ENCODE measurements around the gene SOX2.

Gene SOX2

DNA sequence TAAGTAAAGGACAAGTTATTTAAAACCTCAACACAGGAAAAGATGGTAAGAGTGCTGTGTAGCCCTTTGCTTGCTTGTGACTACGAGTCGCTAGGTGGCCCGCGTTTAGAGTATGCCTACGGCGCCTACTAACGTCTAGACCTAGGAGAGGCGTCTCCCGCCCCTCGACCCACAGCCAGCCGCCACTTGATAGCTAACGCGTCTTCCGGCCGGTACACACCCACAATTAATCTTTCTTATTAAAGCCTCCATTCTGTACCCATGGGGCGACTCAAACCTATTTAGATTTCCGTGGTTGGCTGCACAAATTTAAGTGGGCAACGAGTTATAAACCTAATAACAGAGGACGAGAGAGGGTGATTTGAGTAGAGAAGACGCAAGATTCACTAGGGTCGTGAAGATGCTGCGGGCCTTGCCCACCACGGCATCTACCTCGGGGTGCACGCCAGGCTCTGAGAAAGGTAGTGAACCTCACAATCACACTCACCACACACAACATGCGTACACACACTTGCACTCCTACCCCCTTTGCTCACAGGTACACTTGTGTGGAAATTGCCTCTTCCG lies 12.0 kb downstream of the SOX2 start:
- no peaks in the 10 kb centered on the region for H3K36me3 ChIP-seq (ENCODE audit: control insufficient read depth, low read length)
- H4K20me1 ChIP-seq (ENCODE audit: control insufficient read depth, insufficient read depth, low read depth, low read length): no peaks in the 10 kb centered on the region
- H3K9me3 ChIP-seq (ENCODE audit: control insufficient read depth, insufficient read depth, low read length): no peaks in the 10 kb centered on the region
- H3K79me2 ChIP-seq (ENCODE audit: control insufficient read depth, low read length): no peaks in the 10 kb centered on the region
- H3K27me3 ChIP-seq (ENCODE audit: control insufficient read depth, low read length): peaks cover 94% of the 10 kb centered on the region
- no peak overlapping the region for H3K27ac ChIP-seq (ENCODE audit: low read depth, low read length)
- no peak overlapping the region for H3K4me3 ChIP-seq (ENCODE audit: low read length)
- H3K4me1 ChIP-seq (ENCODE audit: control insufficient read depth, low read length): peaks cover 6% of the 10 kb centered on the region; the same call in 1 of the 2 replicates
- no peaks in the 10 kb centered on the region for H3F3A ChIP-seq (ENCODE audit: control insufficient read depth, insufficient read depth)
- no peaks in the 10 kb centered on the region for H3K9me2 ChIP-seq (replicated peaks; ENCODE audit: control insufficient read depth, low read length)
- peak overlapping the region; percentile 29; the same call in 1 of the 2 replicates for H3K4me2 ChIP-seq (ENCODE audit: low read length)
- TF ChIP-seq, protein P1, sequence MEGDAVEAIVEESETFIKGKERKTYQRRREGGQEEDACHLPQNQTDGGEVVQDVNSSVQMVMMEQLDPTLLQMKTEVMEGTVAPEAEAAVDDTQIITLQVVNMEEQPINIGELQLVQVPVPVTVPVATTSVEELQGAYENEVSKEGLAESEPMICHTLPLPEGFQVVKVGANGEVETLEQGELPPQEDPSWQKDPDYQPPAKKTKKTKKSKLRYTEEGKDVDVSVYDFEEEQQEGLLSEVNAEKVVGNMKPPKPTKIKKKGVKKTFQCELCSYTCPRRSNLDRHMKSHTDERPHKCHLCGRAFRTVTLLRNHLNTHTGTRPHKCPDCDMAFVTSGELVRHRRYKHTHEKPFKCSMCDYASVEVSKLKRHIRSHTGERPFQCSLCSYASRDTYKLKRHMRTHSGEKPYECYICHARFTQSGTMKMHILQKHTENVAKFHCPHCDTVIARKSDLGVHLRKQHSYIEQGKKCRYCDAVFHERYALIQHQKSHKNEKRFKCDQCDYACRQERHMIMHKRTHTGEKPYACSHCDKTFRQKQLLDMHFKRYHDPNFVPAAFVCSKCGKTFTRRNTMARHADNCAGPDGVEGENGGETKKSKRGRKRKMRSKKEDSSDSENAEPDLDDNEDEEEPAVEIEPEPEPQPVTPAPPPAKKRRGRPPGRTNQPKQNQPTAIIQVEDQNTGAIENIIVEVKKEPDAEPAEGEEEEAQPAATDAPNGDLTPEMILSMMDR (IDR thresholded peaks at IDR 0.05; ENCODE audit: low read depth, low read length, poor library complexity, severe bottlenecking): no peak
- no peak for TF ChIP-seq EZH2phosphoT487 (IDR thresholded peaks at IDR 0.05; ENCODE audit: borderline replicate concordance, low read length)

DNA sequence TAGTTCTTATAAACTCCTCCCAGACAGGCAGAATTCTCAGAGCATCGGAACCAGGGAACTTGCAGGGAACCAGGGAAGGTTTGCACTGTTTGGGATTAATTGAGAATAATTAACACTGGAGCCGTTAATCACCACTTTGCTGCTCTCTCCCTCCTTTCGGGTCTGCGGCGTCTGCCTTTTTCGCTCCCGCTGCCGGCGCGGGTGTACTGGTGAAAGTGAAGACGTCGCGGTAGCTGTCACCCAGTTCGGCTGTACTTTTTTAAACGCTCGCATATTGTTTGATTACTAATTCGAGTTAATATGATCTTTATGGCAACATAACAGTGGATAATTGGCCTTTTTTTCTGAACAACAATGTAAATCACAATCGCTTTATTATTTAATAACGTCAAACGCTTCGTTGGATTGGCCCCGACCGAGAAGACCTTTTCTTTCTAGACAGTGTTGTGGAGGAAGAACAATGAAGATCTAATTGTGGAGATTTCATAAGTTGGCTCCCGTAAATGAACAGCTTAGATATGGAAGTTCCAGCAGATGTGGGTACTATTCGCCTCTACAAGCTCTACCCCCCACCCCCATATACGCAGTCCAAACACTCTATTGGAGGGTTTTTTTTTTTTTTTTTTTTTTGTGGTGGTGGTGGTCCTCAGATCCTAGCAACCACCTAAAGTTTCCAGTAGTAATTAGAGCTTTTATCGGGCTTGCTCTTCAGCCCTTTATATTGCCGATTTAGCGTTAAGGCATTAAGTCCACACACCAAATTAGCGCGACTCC lies 12.7 kb downstream of the SOX2 start:
- peaks cover 94% of the 10 kb centered on the region for H3K27me3 ChIP-seq (ENCODE audit: control insufficient read depth, low read length)
- peak; percentile 90 for TF ChIP-seq EZH2phosphoT487 (IDR thresholded peaks at IDR 0.05; ENCODE audit: borderline replicate concordance, low read length)
- TF ChIP-seq, protein P1 (IDR thresholded peaks at IDR 0.05; ENCODE audit: low read depth, low read length, poor library complexity, severe bottlenecking): no peak
- H3K4me3 ChIP-seq (ENCODE audit: low read length): 0 out of 2 replicates have a peak overlapping the region, but pooled peaks have one; percentile 6
- H3K4me2 ChIP-seq (ENCODE audit: low read length): peak overlapping the region; percentile 29
- H3K36me3 ChIP-seq (ENCODE audit: control insufficient read depth, low read length): no peaks in the 10 kb centered on the region
- no peak overlapping the region for H3K27ac ChIP-seq (ENCODE audit: low read depth, low read length)
- no peaks in the 10 kb centered on the region for H3K79me2 ChIP-seq (ENCODE audit: control insufficient read depth, low read length)
- H3F3A ChIP-seq (ENCODE audit: control insufficient read depth, insufficient read depth): no peaks in the 10 kb centered on the region
- H4K20me1 ChIP-seq (ENCODE audit: control insufficient read depth, insufficient read depth, low read depth, low read length): no peaks in the 10 kb centered on the region
- H3K9me3 ChIP-seq (ENCODE audit: control insufficient read depth, insufficient read depth, low read length): no peaks in the 10 kb centered on the region
- peaks cover 6% of the 10 kb centered on the region; the same call in 1 of the 2 replicates for H3K4me1 ChIP-seq (ENCODE audit: control insufficient read depth, low read length)
- no peaks in the 10 kb centered on the region for H3K9me2 ChIP-seq (replicated peaks; ENCODE audit: control insufficient read depth, low read length)

DNA sequence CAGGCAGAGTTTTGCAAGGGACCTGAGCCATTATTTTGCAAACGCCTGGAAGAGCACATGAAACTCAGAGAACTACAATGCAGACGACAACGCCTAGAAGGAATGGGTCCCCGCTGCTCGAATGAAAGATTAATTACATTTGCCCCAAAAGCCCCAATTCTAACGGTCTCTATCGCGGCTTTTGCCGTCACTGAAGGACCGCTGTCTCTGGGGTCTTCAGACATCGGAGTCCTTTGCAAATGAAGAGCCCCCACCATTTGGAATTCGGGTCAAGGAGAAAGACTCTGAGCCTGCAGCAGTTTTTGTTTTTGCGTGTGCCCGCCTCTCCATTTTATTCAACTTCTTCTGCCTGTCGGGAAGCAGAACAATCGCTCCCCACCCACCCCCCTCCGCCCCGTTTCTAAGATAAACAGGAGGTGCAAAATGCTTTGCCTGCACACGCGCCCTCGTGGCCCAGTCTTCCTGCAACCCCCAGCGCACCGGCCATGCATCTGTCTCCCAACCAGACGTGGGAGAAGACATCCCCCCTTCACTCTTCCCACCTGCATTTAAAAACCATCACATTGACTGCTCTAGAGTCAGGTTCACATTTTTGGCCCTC lies 13.5 kb downstream of the SOX2 start:
- Histone ChIP-seq H3K4me1 (ENCODE audit: control insufficient read depth, low read length) (peaks cover 6% of the 10 kb centered on the region; the same call in 1 of the 2 replicates), H3K9me3 (ENCODE audit: control insufficient read depth, insufficient read depth, low read length) (no peaks in the 10 kb centered on the region), H3F3A (ENCODE audit: control insufficient read depth, insufficient read depth) (no peaks in the 10 kb centered on the region), H3K36me3 (ENCODE audit: control insufficient read depth, low read length) (no peaks in the 10 kb centered on the region), H3K79me2 (ENCODE audit: control insufficient read depth, low read length) (no peaks in the 10 kb centered on the region), H3K9me2 (replicated peaks; ENCODE audit: control insufficient read depth, low read length) (no peaks in the 10 kb centered on the region), H3K27ac (ENCODE audit: low read depth, low read length) (no peak overlapping the region), H4K20me1 (ENCODE audit: control insufficient read depth, insufficient read depth, low read depth, low read length) (no peaks in the 10 kb centered on the region), H3K27me3 (ENCODE audit: control insufficient read depth, low read length) (peaks cover 94% of the 10 kb centered on the region), H3K4me2 (ENCODE audit: low read length) (no peak overlapping the region), H3K4me3 (ENCODE audit: low read length) (no peak overlapping the region)
- no peak for TF ChIP-seq EZH2phosphoT487 (IDR thresholded peaks at IDR 0.05; ENCODE audit: borderline replicate concordance, low read length)
- TF ChIP-seq, protein P1 (IDR thresholded peaks at IDR 0.05; ENCODE audit: low read depth, low read length, poor library complexity, severe bottlenecking): no peak
